HG03460 (cell line): ENCODE results near the gene IGFBP2.

Experiments used
- ATAC-seq: cut with Tn5 transposase; IDR thresholded peaks from one replicate; pipeline ENCODE4 v1.9.1; 2021; ENCODE audit not compliant: unreplicated experiment

IGFBP2 gene

GRCh38 chr2:216680951-216681629 lies 47.9 kb downstream of the IGFBP2 start:
- no peak for ATAC-seq

GRCh38 chr2:216681683-216682082 lies 48.5 kb downstream of the IGFBP2 start:
- ATAC-seq: no peak

GRCh38 chr2:216683846-216684245 lies 50.6 kb downstream of the IGFBP2 start:
- ATAC-seq: no peak

- no peak for ATAC-seq
Measured at GRCh38 chr2:216685327-216685875, 52.2 kb downstream of the IGFBP2 start.

- ATAC-seq: no peak
Measured at GRCh38 chr2:216687111-216687510, 53.9 kb downstream of the IGFBP2 start.

GRCh38 chr2:216687646-216688045 lies 54.4 kb downstream of the IGFBP2 start:
- ATAC-seq: no peak

- ATAC-seq: no peak
Measured at GRCh38 chr2:216688731-216689340, 55.6 kb downstream of the IGFBP2 start.

- ATAC-seq: no peak
Measured at GRCh38 chr2:216689397-216689796, 56.2 kb downstream of the IGFBP2 start.

GRCh38 chr2:216690456-216690852 lies 57.2 kb downstream of the IGFBP2 start:
- no peak for ATAC-seq

GRCh38 chr2:216690853-216691741 lies 57.9 kb downstream of the IGFBP2 start:
- ATAC-seq: no peak

GRCh38 chr2:216692636-216693413 lies 59.6 kb downstream of the IGFBP2 start:
- no peak for ATAC-seq

GRCh38 chr2:216693414-216694080 lies 60.3 kb downstream of the IGFBP2 start:
- no peak for ATAC-seq

- ATAC-seq: no peak
Measured at GRCh38 chr2:216694082-216694825, 61.0 kb downstream of the IGFBP2 start.

GRCh38 chr2:216694826-216695217 lies 61.6 kb downstream of the IGFBP2 start:
- no peak for ATAC-seq

- ATAC-seq: no peak
Measured at GRCh38 chr2:216695401-216695821, 62.2 kb downstream of the IGFBP2 start, which contains the start of gene IGFBP5. TSS of gene IGFBP5 (minus strand) at chr2:216695549. CDS start at chr2:216694775, 774 bp downstream.

GRCh38 chr2:216696321-216696720 lies 63.1 kb downstream of the IGFBP2 start:
- no peak for ATAC-seq

- no peak for ATAC-seq
Measured at GRCh38 chr2:216696751-216697560, 63.7 kb downstream of the IGFBP2 start.

- no peak for ATAC-seq
Measured at GRCh38 chr2:216698293-216698692, 65.1 kb downstream of the IGFBP2 start.

GRCh38 chr2:216698895-216699294 lies 65.7 kb downstream of the IGFBP2 start:
- no peak for ATAC-seq
